SK-N-MC (cell line): ENCODE data around the gene ZBTB4.

ENCODE experiments used
- EZH2 ChIP-seq: fragments of 200-600 bp; sonication (generic); IDR thresholded peaks from one replicate; pipeline ENCODE4 v1.6.1; 2017; ENCODE audit warnings: antibody characterized with exemption
- FOXP2 ChIP-seq: optimal IDR thresholded peaks from 2 replicates; pipeline ENCODE3; 2011; ENCODE audit warnings: mild to moderate bottlenecking, moderate library complexity; ENCODE audit not compliant: insufficient read depth; ENCODE audit errors: extremely low read length, control extremely low read depth

DNA sequence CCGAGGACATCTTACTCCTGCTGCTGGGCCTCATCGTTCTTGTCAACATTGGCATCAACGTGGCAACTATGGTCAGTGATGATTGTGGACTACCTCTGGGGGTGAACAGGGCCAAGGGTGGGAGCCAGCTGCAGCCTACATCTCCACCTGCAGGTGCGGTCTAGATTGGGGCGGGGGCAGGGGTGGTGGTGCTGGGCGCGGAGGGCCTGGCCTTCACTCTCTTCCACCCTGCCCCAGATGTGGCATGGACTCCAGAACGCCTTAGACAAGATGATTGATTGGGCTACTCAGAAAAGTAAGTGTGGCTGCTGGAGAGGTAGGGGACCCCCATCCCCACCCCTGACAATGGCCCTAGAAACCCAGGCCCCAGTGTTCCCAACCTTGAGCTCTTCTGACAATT, 53.7 kb downstream of the ZBTB4 start:
- TF ChIP-seq EZH2 (no peak), FOXP2 (no peak)
